Epithelial cell of esophagus (primary cell): Measurements from ENCODE around the gene DAD1.

ENCODE experiments used
- DNase-seq: peaks from one replicate; pipeline ENCODE4 v3.0.0; 2010; ENCODE audit warnings: low read depth
- H3K4me3 ChIP-seq: 2 replicates; pipeline ENCODE4 v1.5.1; 2011; ENCODE audit warnings: mild to moderate bottlenecking, low read length, control low read depth
- TF ChIP-seq, protein P1 (sequence below): IDR thresholded peaks from 2 replicates; pipeline ENCODE4 v1.5.1; 2011; ENCODE audit warnings: low read depth, mild to moderate bottlenecking, low read length, control low read depth, inconsistent platforms; ENCODE audit not compliant: insufficient read depth; ENCODE audit errors: missing control alignments

DAD1 gene

DNA sequence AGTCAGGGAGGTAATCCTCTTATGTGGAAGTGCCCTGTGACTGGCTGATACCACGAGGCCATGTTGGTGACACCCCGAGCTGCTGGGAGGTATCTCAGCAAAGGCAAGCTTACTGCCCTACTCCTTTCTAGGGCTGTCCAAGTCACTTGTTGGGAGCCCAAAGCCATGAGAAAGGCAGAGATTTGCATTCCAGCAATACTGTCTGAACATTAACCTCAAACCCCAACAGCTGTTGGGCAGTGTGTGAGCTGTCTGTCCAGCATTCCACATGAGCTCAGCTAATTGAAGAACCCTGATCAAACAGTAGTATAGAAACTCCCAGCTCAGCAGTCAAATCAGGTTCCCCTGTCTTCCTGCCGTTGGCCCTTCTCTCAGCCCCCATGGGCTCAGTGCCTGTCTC is 18.3 kb upstream of the DAD1 start:
- no peak overlapping the region for H3K4me3 ChIP-seq
- TF ChIP-seq, protein P1, sequence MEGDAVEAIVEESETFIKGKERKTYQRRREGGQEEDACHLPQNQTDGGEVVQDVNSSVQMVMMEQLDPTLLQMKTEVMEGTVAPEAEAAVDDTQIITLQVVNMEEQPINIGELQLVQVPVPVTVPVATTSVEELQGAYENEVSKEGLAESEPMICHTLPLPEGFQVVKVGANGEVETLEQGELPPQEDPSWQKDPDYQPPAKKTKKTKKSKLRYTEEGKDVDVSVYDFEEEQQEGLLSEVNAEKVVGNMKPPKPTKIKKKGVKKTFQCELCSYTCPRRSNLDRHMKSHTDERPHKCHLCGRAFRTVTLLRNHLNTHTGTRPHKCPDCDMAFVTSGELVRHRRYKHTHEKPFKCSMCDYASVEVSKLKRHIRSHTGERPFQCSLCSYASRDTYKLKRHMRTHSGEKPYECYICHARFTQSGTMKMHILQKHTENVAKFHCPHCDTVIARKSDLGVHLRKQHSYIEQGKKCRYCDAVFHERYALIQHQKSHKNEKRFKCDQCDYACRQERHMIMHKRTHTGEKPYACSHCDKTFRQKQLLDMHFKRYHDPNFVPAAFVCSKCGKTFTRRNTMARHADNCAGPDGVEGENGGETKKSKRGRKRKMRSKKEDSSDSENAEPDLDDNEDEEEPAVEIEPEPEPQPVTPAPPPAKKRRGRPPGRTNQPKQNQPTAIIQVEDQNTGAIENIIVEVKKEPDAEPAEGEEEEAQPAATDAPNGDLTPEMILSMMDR: no peak
- no peak for DNase-seq

DNA sequence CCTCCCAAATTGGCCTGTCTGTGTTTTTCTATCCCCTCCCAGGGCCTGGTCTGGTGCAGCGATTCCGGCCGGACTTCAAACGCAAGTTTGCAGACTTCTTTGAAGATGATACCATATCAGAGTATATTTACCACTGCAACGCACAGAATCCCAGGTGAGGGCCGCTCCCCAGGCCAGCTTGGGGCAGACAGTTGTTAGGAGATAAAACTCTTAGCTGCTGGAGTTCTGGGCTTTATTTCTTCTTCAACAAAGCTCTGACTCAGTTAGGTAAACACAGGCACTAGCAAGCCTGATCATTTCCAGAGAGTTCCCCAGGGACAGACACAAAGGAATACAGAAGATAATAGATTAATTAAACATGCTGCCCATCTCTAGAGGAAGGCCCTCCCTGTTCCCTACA is 17.4 kb upstream of the DAD1 start:
- TF ChIP-seq, protein P1: no peak
- peak; percentile 56 for DNase-seq
- no peak overlapping the region for H3K4me3 ChIP-seq

DNA sequence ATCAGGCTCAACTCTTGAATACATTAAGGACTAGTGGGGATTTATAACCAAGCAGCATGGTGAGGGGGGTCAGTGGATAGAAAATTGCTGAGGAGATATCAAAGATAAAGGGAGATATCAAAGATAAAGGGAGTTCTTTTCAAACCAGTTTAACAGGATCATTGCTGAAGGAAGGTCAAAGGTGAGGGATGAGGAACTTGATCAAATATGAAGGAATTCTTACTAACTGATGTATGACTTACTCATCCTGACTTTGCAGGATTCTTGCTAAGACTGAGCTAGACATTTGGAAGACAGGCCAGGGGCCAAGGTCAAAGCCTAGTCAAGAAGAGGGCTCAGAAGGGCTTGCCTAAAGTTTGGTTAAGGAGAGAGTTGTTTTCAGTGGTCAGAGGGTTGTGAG is 13.8 kb upstream of the DAD1 start:
- H3K4me3 ChIP-seq: no peak overlapping the region
- DNase-seq: peak; percentile 83
- TF ChIP-seq, protein P1: no peak

DNA sequence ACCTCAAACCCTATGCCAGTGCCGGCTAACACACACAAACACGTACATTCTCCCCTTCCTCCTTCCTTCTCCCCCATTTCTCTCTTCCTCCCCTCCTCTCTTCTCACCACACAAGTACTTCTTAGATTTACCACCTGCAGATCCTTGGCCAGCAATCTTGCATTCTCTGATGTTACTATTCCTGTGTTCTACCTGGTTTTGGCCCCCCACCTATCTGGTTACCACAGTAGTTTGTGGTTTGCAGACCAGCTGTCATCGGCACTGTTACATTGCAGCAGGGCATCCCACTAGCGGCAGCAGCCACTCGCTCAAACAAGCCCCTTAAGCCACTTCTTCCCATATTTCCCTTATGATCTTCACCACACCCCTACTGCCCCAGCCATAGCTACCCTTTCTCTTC is 13.0 kb upstream of the DAD1 start:
- no peak overlapping the region for H3K4me3 ChIP-seq
- TF ChIP-seq, protein P1: no peak
- DNase-seq: no peak

DNA sequence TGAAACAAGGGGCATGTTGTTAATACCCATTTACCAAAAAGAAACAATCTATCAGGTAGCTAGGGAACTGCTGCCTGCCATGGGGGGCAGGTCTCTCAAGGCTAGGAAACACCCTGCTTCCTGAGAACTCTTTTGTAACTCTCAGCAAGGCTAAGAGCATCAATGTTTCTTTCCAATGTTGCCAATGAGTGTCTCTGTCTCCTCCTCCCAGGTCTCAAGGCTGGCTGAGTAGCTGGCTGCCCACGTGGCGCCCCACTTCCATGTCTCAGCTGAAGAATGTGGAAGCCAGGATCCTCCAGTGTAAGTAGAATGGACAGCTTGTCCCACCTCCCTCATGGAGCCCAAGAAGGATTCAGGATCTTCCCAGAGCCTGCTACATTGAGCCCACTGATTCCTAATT is 12.4 kb upstream of the DAD1 start:
- TF ChIP-seq, protein P1: no peak
- H3K4me3 ChIP-seq: no peak overlapping the region
- no peak for DNase-seq

DNA sequence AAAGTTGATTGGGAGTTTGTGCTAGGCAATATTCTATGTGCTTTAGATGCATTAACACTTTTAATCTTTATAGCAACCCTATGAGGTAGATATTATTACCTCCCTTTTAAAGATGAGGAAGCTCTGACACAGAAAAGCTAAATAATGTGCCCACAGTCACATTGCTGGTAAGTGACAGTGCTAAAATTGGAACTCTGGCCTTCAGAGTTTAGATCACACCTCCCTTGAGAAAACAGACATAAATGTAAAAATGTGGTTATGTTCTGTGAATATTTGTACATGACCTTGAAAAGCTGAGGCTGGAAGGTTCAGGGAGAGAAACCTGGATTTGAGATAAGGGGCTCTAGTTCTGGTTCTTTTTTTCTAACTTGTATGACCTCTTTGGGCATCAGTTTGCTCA is 11.0 kb upstream of the DAD1 start:
- TF ChIP-seq, protein P1: no peak
- H3K4me3 ChIP-seq: no peak overlapping the region

DNA sequence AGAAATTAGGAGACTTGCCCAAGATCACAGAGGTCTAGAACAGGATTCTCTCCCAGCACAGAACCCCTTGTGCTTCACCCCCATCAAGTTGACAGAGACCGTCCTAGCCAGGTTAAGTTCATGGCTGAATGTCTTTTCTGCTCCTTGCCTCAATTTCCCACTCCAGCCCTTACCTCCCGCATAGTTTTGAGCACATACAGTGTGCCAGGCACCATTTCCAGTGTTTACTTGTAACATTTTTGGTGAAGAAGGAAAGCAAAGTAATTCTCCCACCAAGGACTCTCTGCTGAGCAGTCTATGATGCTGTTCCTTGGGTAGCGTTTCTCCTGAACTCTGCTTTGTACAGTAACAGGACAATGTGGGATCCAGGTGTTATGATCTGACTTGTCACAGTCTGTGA is 10.3 kb upstream of the DAD1 start:
- DNase-seq: no peak
- TF ChIP-seq, protein P1: no peak
- H3K4me3 ChIP-seq: peak overlapping the region; percentile 78

More for the DNA sequence above, 11.0 kb upstream of the DAD1 start:
- no peak for DNase-seq
